HG03378 (cell line): Measurements from ENCODE around the gene UNC5A.

Experiments used
- ATAC-seq: cut with Tn5 transposase; IDR thresholded peaks from one replicate; pipeline ENCODE4 v1.9.1; 2021; ENCODE audit warnings: mild to moderate bottlenecking, moderate library complexity; ENCODE audit not compliant: unreplicated experiment

UNC5A gene

GRCh38 chr5:176819476-176819875 lies 9.1 kb downstream of the UNC5A start:
- no peak for ATAC-seq

- no peak for ATAC-seq
These were observed 10.6 kb downstream of the UNC5A start for GRCh38 chr5:176820937-176821336.

GRCh38 chr5:176821441-176821840 lies 11.1 kb downstream of the UNC5A start:
- no peak for ATAC-seq

DNA sequence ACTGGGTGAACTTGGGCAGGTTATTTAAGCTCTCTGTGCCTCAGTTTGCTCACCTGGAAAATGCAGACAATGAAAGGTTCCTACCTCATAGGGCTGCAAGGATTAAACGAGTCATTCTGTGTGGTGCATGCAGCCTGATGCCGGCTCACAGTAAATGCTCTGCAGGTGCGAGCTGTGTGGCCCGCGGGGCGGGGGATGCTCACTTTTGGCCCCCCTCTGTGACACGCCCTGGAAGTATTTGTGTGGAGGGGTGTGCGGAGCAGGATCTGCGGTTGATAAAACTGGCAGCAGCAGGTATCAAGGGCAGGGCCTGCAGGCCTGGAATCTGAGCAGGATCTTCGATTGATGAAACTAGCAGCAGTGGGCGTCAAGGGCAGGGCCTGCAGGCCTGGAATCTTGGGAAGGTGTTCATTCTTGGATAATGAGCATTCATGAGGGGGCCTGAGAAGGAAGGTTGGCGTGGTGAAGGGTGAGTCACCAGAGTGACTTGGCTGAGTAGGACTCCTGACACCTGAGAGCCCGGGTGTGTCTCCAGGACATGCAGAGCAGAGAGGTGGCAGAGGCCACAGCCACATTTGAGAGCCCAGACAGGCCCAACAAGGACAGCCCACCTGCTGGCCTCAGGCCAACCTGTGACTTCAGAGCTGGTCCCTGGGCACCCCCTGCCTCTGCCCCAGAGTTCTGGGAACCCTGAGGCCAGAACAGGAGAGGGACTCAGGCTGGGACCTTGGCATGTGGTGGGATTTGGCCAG lies 11.9 kb downstream of the UNC5A start:
- ATAC-seq = no peak

GRCh38 chr5:176822793-176823481 lies 12.6 kb downstream of the UNC5A start:
- no peak for ATAC-seq

DNA sequence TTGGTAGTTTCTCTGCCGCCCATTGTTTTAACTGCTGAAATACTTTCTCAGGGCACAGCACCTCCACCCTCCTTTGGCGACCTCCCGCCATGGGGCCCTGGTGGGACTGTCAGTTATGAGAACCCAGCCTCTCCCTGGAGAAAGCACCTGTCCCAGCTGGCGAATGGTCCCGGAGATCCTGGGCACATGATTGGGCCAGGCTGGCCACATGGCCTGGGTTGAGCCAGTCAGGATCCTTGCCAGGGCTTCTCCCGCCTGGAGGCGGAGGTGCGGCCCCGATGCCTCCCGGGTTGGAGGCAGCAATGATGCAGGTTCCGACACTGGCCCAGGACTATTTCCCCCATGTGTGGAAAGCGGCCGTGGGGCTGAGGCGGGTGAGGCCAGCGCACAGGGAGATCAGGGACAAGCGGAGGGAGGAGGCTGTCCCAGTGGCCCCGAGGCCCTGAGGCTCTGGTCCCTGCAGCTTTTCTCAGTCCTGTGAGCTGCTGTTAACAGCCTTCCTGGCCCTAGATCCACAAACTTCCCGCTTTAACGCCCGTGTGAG lies 13.6 kb downstream of the UNC5A start:
- no peak for ATAC-seq

DNA sequence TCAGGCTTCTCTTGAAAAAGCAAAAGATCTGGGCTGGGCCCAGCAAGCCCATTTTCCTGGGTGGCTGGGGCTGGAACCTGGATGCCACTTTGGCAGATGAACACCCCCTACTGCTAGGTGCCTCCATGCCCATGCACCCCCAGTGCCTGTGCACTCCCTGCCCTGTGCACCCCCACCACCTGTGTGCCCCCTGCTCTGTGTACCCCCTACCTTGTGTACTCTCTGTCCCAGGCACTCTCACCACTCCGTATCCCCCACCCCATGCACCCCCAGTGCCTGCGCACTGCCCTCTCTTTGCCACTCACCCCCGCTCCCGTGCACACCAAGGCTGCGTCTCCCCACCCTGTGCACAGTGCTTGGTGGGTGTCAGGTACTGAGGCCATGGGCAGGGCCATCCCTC lies 14.2 kb downstream of the UNC5A start:
- ATAC-seq = no peak

GRCh38 chr5:176825234-176825633 lies 14.9 kb downstream of the UNC5A start:
- no peak for ATAC-seq

DNA sequence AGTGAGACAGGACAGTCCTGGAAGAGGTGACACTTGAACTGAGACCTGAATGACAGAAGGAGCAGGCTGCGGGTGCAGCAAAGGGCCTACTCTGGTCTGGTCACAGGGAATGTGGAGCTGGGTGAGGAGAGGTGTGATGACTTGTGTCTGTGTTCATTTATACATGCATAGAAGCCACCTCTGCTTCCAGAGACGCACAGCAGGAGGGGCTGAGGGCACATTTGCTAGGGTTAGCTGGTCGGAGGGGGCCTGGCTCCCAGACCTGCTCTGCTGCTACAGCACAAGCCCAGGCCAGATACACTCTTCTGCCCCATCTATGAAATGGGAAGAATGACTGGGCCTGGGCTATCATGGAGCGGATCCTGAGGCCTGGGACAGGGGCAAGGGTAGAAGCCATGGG lies 15.6 kb downstream of the UNC5A start:
- no peak for ATAC-seq

GRCh38 chr5:176827736-176828414 lies 17.5 kb downstream of the UNC5A start:
- ATAC-seq = no peak

DNA sequence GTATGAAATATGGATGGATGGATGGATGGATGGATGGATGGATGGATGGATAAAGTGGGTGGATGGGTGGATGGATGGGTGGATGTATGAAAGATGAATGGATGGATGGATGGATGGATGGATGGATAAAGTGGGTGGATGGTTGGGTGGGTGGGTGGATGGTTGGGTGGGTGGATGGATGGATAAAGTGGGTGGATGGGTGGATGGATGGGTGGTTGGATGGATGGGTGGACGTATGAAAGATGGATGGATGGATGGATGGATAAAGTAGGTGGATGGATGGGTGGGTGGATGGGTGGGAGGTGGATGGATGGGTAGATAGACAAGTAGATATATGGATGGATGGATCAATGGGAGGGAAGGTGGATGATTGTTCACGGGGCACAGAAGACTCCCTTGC lies 19.0 kb downstream of the UNC5A start:
- no peak for ATAC-seq

DNA sequence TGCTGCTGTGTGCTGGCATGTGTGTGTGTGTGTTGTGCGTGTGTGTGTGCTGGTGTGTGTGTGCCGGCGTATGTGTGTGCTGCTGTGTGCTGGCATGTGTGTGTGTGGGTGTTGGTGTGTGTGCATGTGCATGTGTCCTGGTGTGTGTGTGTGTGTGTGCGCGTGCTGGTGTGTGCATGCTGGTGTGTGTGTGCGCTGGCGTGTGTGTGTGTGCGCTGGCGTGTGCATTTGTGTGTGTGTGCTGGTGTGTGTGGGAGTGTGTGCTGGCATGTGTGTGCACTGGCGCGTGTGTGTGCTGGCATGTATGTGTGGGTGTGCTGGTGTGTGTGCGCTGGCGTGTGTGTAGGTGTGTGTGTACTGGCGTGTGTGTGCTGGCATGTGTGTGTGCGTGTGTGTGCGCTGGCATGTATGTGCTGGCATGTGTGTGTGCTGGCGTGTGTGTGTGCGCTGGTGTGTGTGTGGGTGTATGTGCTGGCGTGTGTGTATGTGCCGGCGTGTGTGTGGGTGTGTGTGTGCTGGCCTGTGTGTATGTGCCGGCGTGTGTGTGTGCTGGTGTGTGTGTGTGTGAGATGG lies 20.1 kb downstream of the UNC5A start:
- ATAC-seq = no peak

- no peak for ATAC-seq
These were observed 20.6 kb downstream of the UNC5A start for GRCh38 chr5:176830995-176831423.

GRCh38 chr5:176831425-176831824 lies 21.1 kb downstream of the UNC5A start:
- ATAC-seq = no peak

- ATAC-seq = no peak
These were observed 21.8 kb downstream of the UNC5A start for GRCh38 chr5:176832162-176832561.

- no peak for ATAC-seq
These were observed 22.9 kb downstream of the UNC5A start for GRCh38 chr5:176833286-176833685.

GRCh38 chr5:176835918-176836317 lies 25.6 kb downstream of the UNC5A start:
- no peak for ATAC-seq

GRCh38 chr5:176836811-176837706 lies 26.7 kb downstream of the UNC5A start:
- ATAC-seq = no peak

DNA sequence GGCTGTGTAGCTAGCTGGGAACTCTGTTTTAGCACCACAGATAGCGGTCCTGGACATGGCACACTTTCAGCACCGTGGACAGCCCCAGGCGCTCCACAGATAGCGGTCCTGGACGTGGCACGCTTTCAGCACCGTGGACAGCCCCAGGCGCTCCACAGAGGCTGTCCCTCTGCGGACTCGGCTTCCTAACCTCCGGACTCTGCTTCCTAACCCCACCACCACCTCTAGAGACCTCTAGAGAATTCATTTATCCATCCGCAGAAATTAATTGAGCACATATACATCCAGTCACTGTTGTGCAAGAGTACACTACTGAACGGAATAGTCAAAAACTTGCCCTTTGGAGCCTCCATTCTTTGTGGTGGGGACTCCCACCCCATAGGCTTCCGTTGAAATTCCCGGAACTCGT lies 27.4 kb downstream of the UNC5A start:
- no peak for ATAC-seq

DNA sequence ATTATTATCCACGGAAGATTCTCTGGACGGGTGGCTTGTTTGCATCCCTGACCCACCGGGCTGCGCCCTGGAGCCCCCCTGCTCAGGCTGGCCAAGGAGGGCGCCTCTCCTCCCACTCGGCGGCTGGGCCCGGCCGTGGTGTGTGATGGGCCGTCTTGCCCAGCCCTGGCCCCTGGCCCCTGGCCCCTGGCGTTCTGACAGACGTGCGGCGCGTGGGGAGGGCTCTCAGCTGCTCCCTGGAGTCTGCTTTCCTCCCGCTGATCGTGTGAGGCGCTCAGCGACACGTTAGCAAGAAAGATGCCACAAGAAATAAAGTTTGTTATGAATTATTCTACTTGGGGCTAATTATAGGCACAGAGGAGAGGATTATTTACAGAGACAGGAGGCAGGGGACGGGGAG lies 33.3 kb downstream of the UNC5A start:
- ATAC-seq = no peak
